Liver (tissue), 3 donors: Measurements from ENCODE around the gene PGLYRP2.

Experiments
- EGR1 ChIP-seq, 2 donors: IDR thresholded peaks; 2 replicates each; pipeline ENCODE4 v1.6.1; 2016 to 2018; ENCODE audit warnings: antibody characterized with exemption in 2 of 2, low read depth in 2 of 2
- GABPA ChIP-seq, 2 donors: IDR thresholded peaks in 1 of 2; conservative IDR thresholded peaks in 1 of 2; 2 replicates each; pipeline ENCODE4 v1.6.1; 2016; ENCODE audit warnings: antibody characterized with exemption in 2 of 2, mild to moderate bottlenecking in 1 of 2, moderate library complexity in 1 of 2
- HNF4G ChIP-seq: IDR thresholded peaks from 2 replicates; pipeline ENCODE4 v1.6.1; 2016; ENCODE audit warnings: antibody characterized with exemption
- JUND ChIP-seq, 2 donors: IDR thresholded peaks; 2 replicates each; pipeline ENCODE4 v1.6.1; 2016; ENCODE audit warnings: antibody characterized with exemption in 2 of 2
- RAD21 ChIP-seq, 2 donors: IDR thresholded peaks; 2 replicates each; pipeline ENCODE4 v1.6.1; 2016; ENCODE audit warnings: antibody characterized with exemption in 2 of 2, mild to moderate bottlenecking in 2 of 2
- RXRA ChIP-seq, 2 donors: IDR thresholded peaks; 2 replicates each; pipeline ENCODE4 v1.6.1; 2017 to 2018; ENCODE audit warnings: antibody characterized with exemption in 2 of 2, mild to moderate bottlenecking in 1 of 2
- SP1 ChIP-seq: IDR thresholded peaks from 2 replicates; pipeline ENCODE4 v1.6.1; 2018; ENCODE audit warnings: antibody characterized with exemption, mild to moderate bottlenecking
- TAF1 ChIP-seq: conservative IDR thresholded peaks from 2 replicates; pipeline ENCODE4 v1.6.1; 2016; ENCODE audit warnings: antibody characterized with exemption, mild to moderate bottlenecking
- YY1 ChIP-seq: IDR thresholded peaks from 2 replicates; pipeline ENCODE4 v1.6.1; 2016; ENCODE audit warnings: antibody characterized with exemption, mild to moderate bottlenecking
- TF ChIP-seq, protein P1 (sequence below): fragments of 150-350 bp; IDR thresholded peaks from 2 replicates; pipeline ENCODE4 v1.5.1; 2017; ENCODE audit warnings: improper control_type of control experiment, low read depth, low read length; ENCODE audit not compliant: missing input control
- TF ChIP-seq, protein P2 (sequence below): IDR thresholded peaks from 2 replicates; pipeline ENCODE4 v1.6.1; 2016; ENCODE audit warnings: antibody characterized with exemption
- TF ChIP-seq, protein P3 (sequence below): IDR thresholded peaks from 2 replicates; pipeline ENCODE4 v1.6.1; 2016; ENCODE audit warnings: antibody characterized with exemption
- TF ChIP-seq, protein P4 (sequence below): IDR thresholded peaks from 2 replicates; pipeline ENCODE4 v1.6.1; 2016; ENCODE audit warnings: antibody characterized with exemption, mild to moderate bottlenecking
- TF ChIP-seq, protein P5 (sequence below): IDR thresholded peaks from 2 replicates; pipeline ENCODE4 v1.6.1; 2016; ENCODE audit warnings: antibody characterized with exemption
- donor health status: healthy.
- donor health status: healthy.

DNA sequence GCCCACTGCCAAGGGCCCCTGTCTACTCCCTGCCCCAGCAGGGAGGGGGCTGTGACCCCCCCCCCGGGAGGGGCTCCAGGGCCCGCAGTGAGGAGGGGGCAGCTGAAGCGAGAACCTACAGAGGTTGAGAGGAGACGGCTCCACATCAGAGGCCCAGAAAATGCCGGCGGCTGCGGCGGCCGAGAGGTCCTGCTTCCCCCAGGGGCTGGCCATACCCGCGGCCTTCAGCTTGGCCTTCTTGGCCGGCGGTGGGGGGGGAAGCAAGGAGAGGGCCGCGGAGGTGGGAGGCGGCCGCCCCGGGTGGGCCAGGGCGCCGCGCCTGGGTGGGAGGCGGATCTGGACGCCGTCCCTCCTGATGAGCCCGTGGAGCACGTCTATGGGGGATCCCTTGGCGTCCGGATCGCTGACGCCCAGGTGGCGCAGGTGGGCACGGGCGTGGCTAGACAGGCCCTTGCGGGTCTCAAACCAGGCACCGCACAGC lies 51.3 kb downstream of the PGLYRP2 start:
- TF ChIP-seq TAF1 (no peak), YY1 (no peak), RAD21 (IDR thresholded peaks at IDR 0.05) (no peak), GABPA (IDR thresholded peaks at IDR 0.05 in 1 of 2, conservative IDR thresholded peaks at IDR 0.05 in 1 of 2) (no peak), SP1 (no peak), EGR1 (IDR thresholded peaks at IDR 0.05; ENCODE audit: low read depth in 2 of 2) (no peak), JUND (IDR thresholded peaks at IDR 0.05) (no peak), HNF4G (no peak), RXRA (IDR thresholded peaks at IDR 0.05) (no peak)
- TF ChIP-seq, protein P1, sequence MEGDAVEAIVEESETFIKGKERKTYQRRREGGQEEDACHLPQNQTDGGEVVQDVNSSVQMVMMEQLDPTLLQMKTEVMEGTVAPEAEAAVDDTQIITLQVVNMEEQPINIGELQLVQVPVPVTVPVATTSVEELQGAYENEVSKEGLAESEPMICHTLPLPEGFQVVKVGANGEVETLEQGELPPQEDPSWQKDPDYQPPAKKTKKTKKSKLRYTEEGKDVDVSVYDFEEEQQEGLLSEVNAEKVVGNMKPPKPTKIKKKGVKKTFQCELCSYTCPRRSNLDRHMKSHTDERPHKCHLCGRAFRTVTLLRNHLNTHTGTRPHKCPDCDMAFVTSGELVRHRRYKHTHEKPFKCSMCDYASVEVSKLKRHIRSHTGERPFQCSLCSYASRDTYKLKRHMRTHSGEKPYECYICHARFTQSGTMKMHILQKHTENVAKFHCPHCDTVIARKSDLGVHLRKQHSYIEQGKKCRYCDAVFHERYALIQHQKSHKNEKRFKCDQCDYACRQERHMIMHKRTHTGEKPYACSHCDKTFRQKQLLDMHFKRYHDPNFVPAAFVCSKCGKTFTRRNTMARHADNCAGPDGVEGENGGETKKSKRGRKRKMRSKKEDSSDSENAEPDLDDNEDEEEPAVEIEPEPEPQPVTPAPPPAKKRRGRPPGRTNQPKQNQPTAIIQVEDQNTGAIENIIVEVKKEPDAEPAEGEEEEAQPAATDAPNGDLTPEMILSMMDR, result no peak
- TF ChIP-seq, protein P2, sequence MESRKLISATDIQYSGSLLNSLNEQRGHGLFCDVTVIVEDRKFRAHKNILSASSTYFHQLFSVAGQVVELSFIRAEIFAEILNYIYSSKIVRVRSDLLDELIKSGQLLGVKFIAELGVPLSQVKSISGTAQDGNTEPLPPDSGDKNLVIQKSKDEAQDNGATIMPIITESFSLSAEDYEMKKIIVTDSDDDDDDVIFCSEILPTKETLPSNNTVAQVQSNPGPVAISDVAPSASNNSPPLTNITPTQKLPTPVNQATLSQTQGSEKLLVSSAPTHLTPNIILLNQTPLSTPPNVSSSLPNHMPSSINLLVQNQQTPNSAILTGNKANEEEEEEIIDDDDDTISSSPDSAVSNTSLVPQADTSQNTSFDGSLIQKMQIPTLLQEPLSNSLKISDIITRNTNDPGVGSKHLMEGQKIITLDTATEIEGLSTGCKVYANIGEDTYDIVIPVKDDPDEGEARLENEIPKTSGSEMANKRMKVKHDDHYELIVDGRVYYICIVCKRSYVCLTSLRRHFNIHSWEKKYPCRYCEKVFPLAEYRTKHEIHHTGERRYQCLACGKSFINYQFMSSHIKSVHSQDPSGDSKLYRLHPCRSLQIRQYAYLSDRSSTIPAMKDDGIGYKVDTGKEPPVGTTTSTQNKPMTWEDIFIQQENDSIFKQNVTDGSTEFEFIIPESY, result no peak
- TF ChIP-seq, protein P3, sequence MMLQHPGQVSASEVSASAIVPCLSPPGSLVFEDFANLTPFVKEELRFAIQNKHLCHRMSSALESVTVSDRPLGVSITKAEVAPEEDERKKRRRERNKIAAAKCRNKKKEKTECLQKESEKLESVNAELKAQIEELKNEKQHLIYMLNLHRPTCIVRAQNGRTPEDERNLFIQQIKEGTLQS, result no peak
- TF ChIP-seq, protein P4, sequence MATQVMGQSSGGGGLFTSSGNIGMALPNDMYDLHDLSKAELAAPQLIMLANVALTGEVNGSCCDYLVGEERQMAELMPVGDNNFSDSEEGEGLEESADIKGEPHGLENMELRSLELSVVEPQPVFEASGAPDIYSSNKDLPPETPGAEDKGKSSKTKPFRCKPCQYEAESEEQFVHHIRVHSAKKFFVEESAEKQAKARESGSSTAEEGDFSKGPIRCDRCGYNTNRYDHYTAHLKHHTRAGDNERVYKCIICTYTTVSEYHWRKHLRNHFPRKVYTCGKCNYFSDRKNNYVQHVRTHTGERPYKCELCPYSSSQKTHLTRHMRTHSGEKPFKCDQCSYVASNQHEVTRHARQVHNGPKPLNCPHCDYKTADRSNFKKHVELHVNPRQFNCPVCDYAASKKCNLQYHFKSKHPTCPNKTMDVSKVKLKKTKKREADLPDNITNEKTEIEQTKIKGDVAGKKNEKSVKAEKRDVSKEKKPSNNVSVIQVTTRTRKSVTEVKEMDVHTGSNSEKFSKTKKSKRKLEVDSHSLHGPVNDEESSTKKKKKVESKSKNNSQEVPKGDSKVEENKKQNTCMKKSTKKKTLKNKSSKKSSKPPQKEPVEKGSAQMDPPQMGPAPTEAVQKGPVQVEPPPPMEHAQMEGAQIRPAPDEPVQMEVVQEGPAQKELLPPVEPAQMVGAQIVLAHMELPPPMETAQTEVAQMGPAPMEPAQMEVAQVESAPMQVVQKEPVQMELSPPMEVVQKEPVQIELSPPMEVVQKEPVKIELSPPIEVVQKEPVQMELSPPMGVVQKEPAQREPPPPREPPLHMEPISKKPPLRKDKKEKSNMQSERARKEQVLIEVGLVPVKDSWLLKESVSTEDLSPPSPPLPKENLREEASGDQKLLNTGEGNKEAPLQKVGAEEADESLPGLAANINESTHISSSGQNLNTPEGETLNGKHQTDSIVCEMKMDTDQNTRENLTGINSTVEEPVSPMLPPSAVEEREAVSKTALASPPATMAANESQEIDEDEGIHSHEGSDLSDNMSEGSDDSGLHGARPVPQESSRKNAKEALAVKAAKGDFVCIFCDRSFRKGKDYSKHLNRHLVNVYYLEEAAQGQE, result no peak
- TF ChIP-seq, protein P5, sequence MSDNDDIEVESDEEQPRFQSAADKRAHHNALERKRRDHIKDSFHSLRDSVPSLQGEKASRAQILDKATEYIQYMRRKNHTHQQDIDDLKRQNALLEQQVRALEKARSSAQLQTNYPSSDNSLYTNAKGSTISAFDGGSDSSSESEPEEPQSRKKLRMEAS, result no peak
